GM19467 (cell line): ENCODE measurements around the gene ASAP2.
"Not testable (repeated sequence)": the region's sequence is repeated elsewhere in the genome, so short reads cannot be mapped to it uniquely, and the experiment has no call there.

ENCODE experiments used
- ATAC-seq: cut with Tn5 transposase; IDR thresholded peaks from one replicate; pipeline ENCODE4 v1.9.1; 2021; ENCODE audit warnings: mild to moderate bottlenecking, moderate library complexity; ENCODE audit not compliant: unreplicated experiment

Gene ASAP2

GRCh38 chr2:9250091-9250490 lies 43.5 kb downstream of the ASAP2 start:
- no peak for ATAC-seq

GRCh38 chr2:9250498-9251153 lies 44.0 kb downstream of the ASAP2 start:
- no peak for ATAC-seq

- ATAC-seq = no peak
Measured at GRCh38 chr2:9251154-9252001, 44.8 kb downstream of the ASAP2 start.

- ATAC-seq = no peak
Measured at GRCh38 chr2:9252002-9252357, 45.4 kb downstream of the ASAP2 start.

GRCh38 chr2:9255416-9255815 lies 48.8 kb downstream of the ASAP2 start:
- no peak for ATAC-seq

- ATAC-seq = no peak
Measured at GRCh38 chr2:9256147-9256546, 49.5 kb downstream of the ASAP2 start.

GRCh38 chr2:9256570-9257043 lies 50.0 kb downstream of the ASAP2 start:
- ATAC-seq = no peak

GRCh38 chr2:9258501-9258900 lies 51.9 kb downstream of the ASAP2 start:
- no peak for ATAC-seq

- no peak for ATAC-seq
Measured at GRCh38 chr2:9258953-9259399, 52.4 kb downstream of the ASAP2 start.

GRCh38 chr2:9260464-9260918 lies 53.9 kb downstream of the ASAP2 start:
- ATAC-seq = no peak

GRCh38 chr2:9261231-9261883 lies 54.7 kb downstream of the ASAP2 start:
- ATAC-seq = no peak

GRCh38 chr2:9262671-9263171 lies 56.1 kb downstream of the ASAP2 start:
- ATAC-seq = no peak

- ATAC-seq = no peak
Measured at GRCh38 chr2:9263428-9263827, 56.8 kb downstream of the ASAP2 start.

GRCh38 chr2:9264301-9264700 lies 57.7 kb downstream of the ASAP2 start:
- no peak for ATAC-seq

GRCh38 chr2:9266711-9267110 lies 60.1 kb downstream of the ASAP2 start:
- no peak for ATAC-seq

- not testable (repeated sequence) for ATAC-seq
Measured at GRCh38 chr2:9267286-9267685, 60.7 kb downstream of the ASAP2 start.

GRCh38 chr2:9268301-9269080 lies 61.9 kb downstream of the ASAP2 start:
- no peak for ATAC-seq

- no peak for ATAC-seq
Measured at GRCh38 chr2:9269295-9269694, 62.7 kb downstream of the ASAP2 start.

GRCh38 chr2:9269695-9270360 lies 63.2 kb downstream of the ASAP2 start:
- ATAC-seq = no peak

- no peak for ATAC-seq
Measured at GRCh38 chr2:9271091-9271490, 64.5 kb downstream of the ASAP2 start.
